T-cell (primary cell): Measurements from ENCODE around the gene SIL1. TPM values are rescaled to one million over a fixed set of nuclear protein-coding genes. Genes with fewer than 3 reads are reported as not detected.

Experiments used
- ATAC-seq, 4 experiments: fragments of 200-7000 bp in 3 of 4; fragments of 150-1000 bp in 1 of 4; cut with Tn5 transposase; replicated peaks in 1 of 4; 1 replicate in 3 of 4; 2 replicates in 1 of 4; pipeline ENCODE4 v1.10.0; 2021; ENCODE audit warnings: moderate library complexity in 3 of 4, mild to moderate bottlenecking in 2 of 4, moderate number of reproducible peaks in 1 of 4
- CTCF ChIA-PET, 2 donors: fragments of 300-600 bp; sonication (Branson Sonifier 250); formaldehyde crosslinking; loops; one replicate each; lab custom pipeline; 2022; ENCODE audit warnings: antibody characterized with exemption in 2 of 2; lab: Charles Lee
- POLR2A ChIA-PET, 2 donors: fragments of 300-600 bp; sonication (Branson Sonifier 250); formaldehyde crosslinking; loops; one replicate each; lab custom pipeline; 2022; ENCODE audit warnings: antibody characterized with exemption in 2 of 2; lab: Charles Lee
- DNase-seq, 35 experiments: peaks; one replicate each; pipeline versions ENCODE4 v3.0.0 to v3.0.0-alpha.2; 2013 to 2023
- H3K27ac ChIP-seq: one replicate; pipeline ENCODE4 v1.5.1; 2013; ENCODE audit warnings: low read length
- H3K27me3 ChIP-seq, 2 experiments: replicated peaks in 1 of 2; 1 replicate in 1 of 2; 2 replicates in 1 of 2; pipeline versions ENCODE4 v1.6.1 to v1.7.0; 2013; ENCODE audit warnings: low read length in 1 of 2, mixed read lengths in 1 of 2; ENCODE audit not compliant: control insufficient read depth in 2 of 2, insufficient read depth in 2 of 2; ENCODE audit errors: extremely low read depth in 1 of 2
- H3K36me3 ChIP-seq, 2 donors: 1 replicate in 1 of 2; 2 replicates in 1 of 2; pipeline versions ENCODE4 v1.6.1 to v1.7.0; 2013; ENCODE audit warnings: low read length in 1 of 2; ENCODE audit not compliant: control insufficient read depth in 2 of 2, insufficient read depth in 1 of 2; ENCODE audit errors: extremely low read depth in 1 of 2
- H3K4me1 ChIP-seq, 2 experiments: 1 replicate in 1 of 2; 2 replicates in 1 of 2; pipeline versions ENCODE4 v1.6.1 to v1.7.0; 2013; ENCODE audit warnings: low read length in 2 of 2, mixed read lengths in 1 of 2; ENCODE audit not compliant: insufficient read depth in 2 of 2, control insufficient read depth in 1 of 2; ENCODE audit errors: extremely low read depth in 1 of 2
- H3K4me3 ChIP-seq, 2 donors: 1 replicate in 1 of 2; 2 replicates in 1 of 2; pipeline versions ENCODE4 v1.5.1 to v1.7.0; 2013; ENCODE audit warnings: mild to moderate bottlenecking in 2 of 2, low read length in 1 of 2, moderate library complexity in 1 of 2; ENCODE audit not compliant: control insufficient read depth in 1 of 2; ENCODE audit errors: extremely low read depth in 1 of 2
- H3K9me3 ChIP-seq: 2 replicates; pipeline ENCODE4 v1.7.0; 2013
- H3K27ac Mint-ChIP-seq, 2 donors: one replicate each; pipeline ENCODE4 v1.8.0; 2020 to 2021; ENCODE audit warnings: mild to moderate bottlenecking in 2 of 2, mixed read lengths in 2 of 2
- H3K27me3 Mint-ChIP-seq, 2 donors: one replicate each; pipeline ENCODE4 v1.8.0; 2021 to 2022; ENCODE audit warnings: mixed read lengths in 2 of 2
- H3K36me3 Mint-ChIP-seq: one replicate; pipeline ENCODE4 v1.8.0; 2021; ENCODE audit warnings: mixed read lengths
- H3K4me1 Mint-ChIP-seq, 3 donors: one replicate each; pipeline ENCODE4 v1.8.0; 2020 to 2022; ENCODE audit warnings: mixed read lengths in 3 of 3, mild to moderate bottlenecking in 1 of 3
- H3K4me3 Mint-ChIP-seq, 3 donors: one replicate each; pipeline ENCODE4 v1.8.0; 2020 to 2022; ENCODE audit warnings: mild to moderate bottlenecking in 3 of 3, mixed read lengths in 3 of 3, moderate library complexity in 3 of 3
- H3K9me3 Mint-ChIP-seq, 3 donors: one replicate each; pipeline ENCODE4 v1.8.0; 2020 to 2022; ENCODE audit warnings: mixed read lengths in 3 of 3
- WGBS: methylation state at CpG from one replicate; pipeline ENCODE4 v1.1.5; 2013; ENCODE audit warnings: missing lambda C conversion rate; ENCODE audit not compliant: insufficient coverage; 5-methylcytosine and 5-hydroxymethylcytosine counted together
- total RNA-seq, 35 experiments: library from RNA in 6 of 35; stranded (reverse) in 6 of 35; fragments of 120-200 nt in 1 of 35; gene quantifications; one replicate each; pipeline versions ENCODE4 v1.2.1 to v1.2.4 and lab custom pipeline; 2013 to 2026

The SIL1 gene
- total RNA-seq, 5 donors from 2014 or later (not counting 1 experiment from before 2014, with no cell fraction given): 14.2 to 16.5 (median 15.8) TPM

DNA sequence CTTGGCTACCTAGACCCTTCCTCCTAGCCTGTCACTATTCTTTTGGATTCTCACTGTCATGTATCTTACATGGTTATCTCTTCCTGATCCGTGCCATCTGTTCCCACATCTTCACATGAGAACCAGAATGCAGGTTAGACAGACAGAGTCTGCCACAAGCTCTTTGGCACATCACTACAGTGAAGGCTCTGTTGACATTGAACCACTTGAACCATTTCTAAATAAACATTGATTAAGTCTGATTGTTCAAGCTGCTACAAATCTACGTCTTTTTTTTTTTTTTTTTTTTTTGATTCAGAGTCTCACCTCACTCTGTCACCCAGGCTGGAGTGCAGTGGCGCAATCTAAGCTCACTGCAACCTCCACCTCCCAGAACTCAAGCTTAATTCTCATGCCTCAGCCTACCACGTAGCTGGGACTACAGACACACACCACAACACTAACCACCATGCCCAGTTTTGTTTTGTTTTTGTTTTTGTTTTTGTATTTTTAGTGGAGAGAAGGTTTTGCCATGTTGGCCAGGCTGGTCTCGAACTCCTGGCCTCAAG lies 237.9 kb downstream of the SIL1 start:
- no peak overlapping the region for H3K27ac ChIP-seq
- no peaks in the 10 kb centered on the region for H3K4me1 Mint-ChIP-seq
- H3K9me3 ChIP-seq: no peaks in the 10 kb centered on the region
- H3K27me3 Mint-ChIP-seq: no peaks in the 10 kb centered on the region
- H3K9me3 Mint-ChIP-seq: no peaks in the 10 kb centered on the region
- CTCF ChIA-PET: no interaction called here
- no peaks in the 10 kb centered on the region for H3K4me1 ChIP-seq
- WGBS: 75% methylated on average over 2 of the region's 5 CpGs
- ATAC-seq (no peak), DNase-seq (no peak)
- H3K27ac Mint-ChIP-seq: no peak overlapping the region
- H3K4me3 Mint-ChIP-seq: no peak overlapping the region
- POLR2A ChIA-PET: no interaction called here
- no peak overlapping the region for H3K4me3 ChIP-seq
- no peaks in the 10 kb centered on the region for H3K27me3 ChIP-seq
- H3K36me3 Mint-ChIP-seq: peaks cover 4% of the 10 kb centered on the region
- peaks cover 0 to 6% of the 10 kb centered on the region in 2 donors for H3K36me3 ChIP-seq

DNA sequence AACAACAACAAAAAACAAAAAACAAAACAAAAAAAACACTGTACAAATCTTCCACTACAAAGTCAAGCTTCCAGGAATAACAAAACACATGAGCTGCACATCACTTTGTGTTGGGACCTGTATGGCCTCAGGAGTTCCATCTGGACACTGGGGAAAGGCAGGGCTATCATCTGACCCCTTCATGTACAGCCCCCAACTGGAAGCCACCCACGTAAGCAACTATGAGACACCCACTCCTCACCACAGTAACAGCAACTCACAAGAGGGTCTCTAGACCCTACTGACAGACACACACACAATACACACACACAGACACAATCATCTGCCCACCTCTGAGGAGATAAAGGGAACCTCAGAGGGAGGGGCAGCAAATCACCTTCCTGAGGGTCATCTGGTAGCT lies 241.4 kb downstream of the SIL1 start:
- Mint-ChIP-seq H3K4me1 (peaks cover 16 to 23% (median 20%) of the 10 kb centered on the region in 3 donors), H3K4me3 (no peak overlapping the region), H3K36me3 (peaks cover 6% of the 10 kb centered on the region), H3K9me3 (no peaks in the 10 kb centered on the region), H3K27ac (no peak overlapping the region), H3K27me3 (no peaks in the 10 kb centered on the region)
- Histone ChIP-seq H3K9me3 (no peaks in the 10 kb centered on the region), H3K4me3 (no peak overlapping the region), H3K36me3 (peaks cover 0 to 6% of the 10 kb centered on the region in 2 donors), H3K4me1 (peaks cover 4 to 18% of the 10 kb centered on the region in 2 experiments), H3K27me3 (no peaks in the 10 kb centered on the region), H3K27ac (no peak overlapping the region)
- DNase-seq (no peak), ATAC-seq (no peak)
- no CpG with 5 or more reads among the region's 1 CpG for WGBS
- ChIA-PET CTCF (no interaction called here), POLR2A (interaction anchor here in 1 of 2 donors (0.7 kb wide), 1 partner anchor 534 kb away, joined by 10 read pairs; no protein-coding TSS in a partner anchor)

DNA sequence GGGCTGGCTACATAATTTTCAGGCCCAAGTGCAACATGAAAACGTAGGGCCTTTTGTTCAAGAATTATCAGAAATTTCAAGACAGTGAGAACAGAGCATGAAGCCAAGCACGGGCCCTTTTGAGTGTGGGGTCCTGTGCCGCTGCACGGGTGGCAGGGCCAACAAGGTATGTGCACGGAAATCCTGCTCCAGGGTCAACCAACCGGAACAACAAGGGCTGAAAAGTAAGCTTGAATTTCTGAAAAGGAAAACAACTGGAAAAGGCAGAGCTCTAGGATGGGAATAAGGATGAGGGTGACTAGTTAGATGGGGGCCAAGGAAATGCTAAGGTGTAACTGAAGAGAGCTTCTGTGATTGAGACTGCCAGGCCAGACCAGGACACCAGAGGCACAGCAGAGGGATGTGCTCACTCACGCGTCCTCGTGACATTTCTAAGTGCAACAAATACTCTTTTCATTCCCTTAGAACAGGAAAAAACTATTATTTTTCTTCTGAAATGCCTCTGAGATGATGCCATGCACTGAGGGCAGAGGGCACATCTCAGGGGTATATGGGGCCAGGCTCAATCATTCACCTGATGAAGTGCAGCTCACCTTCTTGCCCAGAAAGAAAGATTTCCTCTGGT lies 242.4 kb downstream of the SIL1 start:
- no peak overlapping the region for H3K27ac Mint-ChIP-seq
- H3K27ac ChIP-seq: no peak overlapping the region
- POLR2A ChIA-PET: no interaction called here
- ATAC-seq (no peak), DNase-seq (no peak)
- H3K4me1 Mint-ChIP-seq: peaks cover 16 to 23% (median 20%) of the 10 kb centered on the region in 3 donors
- peaks cover 10% of the 10 kb centered on the region for H3K36me3 Mint-ChIP-seq
- 95% methylated on average over 9 of the region's 9 CpGs for WGBS
- peaks cover 4 to 18% of the 10 kb centered on the region in 2 experiments for H3K4me1 ChIP-seq
- H3K27me3 Mint-ChIP-seq: no peaks in the 10 kb centered on the region
- H3K27me3 ChIP-seq: no peaks in the 10 kb centered on the region
- CTCF ChIA-PET: no interaction called here
- H3K36me3 ChIP-seq: peaks cover 0 to 6% of the 10 kb centered on the region in 2 donors
- no peaks in the 10 kb centered on the region for H3K9me3 ChIP-seq
- H3K4me3 ChIP-seq: no peak overlapping the region
- no peak overlapping the region for H3K4me3 Mint-ChIP-seq
- H3K9me3 Mint-ChIP-seq: no peaks in the 10 kb centered on the region

DNA sequence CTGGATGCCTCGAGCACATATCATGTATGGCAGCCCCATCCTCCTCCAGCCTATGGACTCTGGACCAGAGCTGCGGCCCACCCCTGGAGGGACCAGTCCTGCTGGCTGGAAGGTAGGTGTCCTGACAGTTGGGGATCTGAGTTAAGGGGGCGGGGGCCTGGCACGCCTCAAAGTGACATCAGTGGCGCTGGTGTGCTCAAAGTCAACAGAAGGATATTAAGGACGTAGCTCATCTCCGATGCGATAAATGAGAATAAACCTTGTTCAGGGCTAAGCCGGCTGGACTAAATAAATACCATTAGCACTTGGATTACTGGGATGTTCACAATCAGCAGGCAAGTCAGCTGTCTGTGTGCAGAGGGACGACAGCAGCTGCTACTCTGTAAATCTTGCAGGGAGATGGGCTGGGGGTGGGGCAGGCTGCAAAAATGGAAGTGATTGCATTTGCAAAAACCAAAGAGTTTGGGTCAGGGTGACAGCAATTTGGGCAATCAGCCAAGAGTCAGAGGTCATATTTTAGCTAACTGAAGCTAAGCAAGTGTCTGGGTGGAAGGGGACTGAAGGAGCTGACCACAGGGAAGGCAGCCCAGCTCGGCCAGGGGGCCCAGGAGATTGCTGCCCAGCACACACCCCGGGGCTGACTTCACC lies 243.0 kb downstream of the SIL1 start:
- H3K36me3 Mint-ChIP-seq: peaks cover 11% of the 10 kb centered on the region
- CTCF ChIA-PET: no interaction called here
- 85% methylated on average over 9 of the region's 12 CpGs for WGBS
- Histone ChIP-seq H3K4me3 (no peak overlapping the region), H3K27me3 (no peaks in the 10 kb centered on the region), H3K27ac (no peak overlapping the region), H3K36me3 (peaks cover 0 to 6% of the 10 kb centered on the region in 2 donors), H3K4me1 (peaks cover 4 to 18% of the 10 kb centered on the region in 2 experiments), H3K9me3 (no peaks in the 10 kb centered on the region)
- peaks cover 16 to 23% (median 20%) of the 10 kb centered on the region in 3 donors for H3K4me1 Mint-ChIP-seq
- no peaks in the 10 kb centered on the region for H3K27me3 Mint-ChIP-seq
- no peak for DNase-seq
- no peak overlapping the region for H3K4me3 Mint-ChIP-seq
- no peak for ATAC-seq
- H3K27ac Mint-ChIP-seq: no peak overlapping the region
- no peaks in the 10 kb centered on the region for H3K9me3 Mint-ChIP-seq
- POLR2A ChIA-PET: interaction anchor here in 1 of 2 donors (0.7 kb wide), 1 partner anchor 13 kb away, joined by 3 read pairs; no protein-coding TSS in a partner anchor

DNA sequence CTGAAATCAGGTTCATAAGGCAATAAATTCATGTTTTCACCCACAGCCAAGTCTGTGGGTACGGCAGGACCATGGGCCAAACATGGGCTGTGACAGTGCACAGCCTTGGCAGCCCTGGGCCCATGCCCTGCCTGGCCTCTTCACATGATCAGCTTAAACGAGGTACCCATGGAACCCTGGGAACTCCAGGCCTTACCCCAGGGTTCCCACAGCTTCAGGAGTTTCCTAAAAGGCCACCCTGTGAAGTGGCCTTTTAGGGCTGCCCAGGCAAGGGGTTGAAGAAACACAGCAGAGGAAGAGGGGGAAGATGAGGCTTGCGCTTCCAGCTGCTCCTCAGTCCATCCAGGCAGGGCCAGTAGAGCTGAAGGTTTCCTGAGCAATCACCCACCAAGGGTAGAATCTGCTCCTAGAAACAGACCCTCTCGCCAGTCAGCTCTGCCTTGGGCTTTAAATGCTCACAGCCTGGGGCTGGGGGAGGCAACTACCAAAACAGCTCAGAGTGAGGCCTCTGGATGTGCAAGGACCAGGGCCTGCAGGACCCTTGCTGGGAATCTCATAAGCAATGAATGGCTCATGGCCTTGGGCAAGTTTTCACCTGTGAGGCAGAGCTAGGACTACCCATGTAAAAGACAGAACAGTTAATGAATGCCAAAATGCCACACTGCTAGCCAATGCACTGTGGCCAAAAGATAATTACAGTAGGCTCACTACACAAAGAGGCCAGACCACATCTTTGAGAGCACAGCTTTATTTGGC lies 243.7 kb downstream of the SIL1 start:
- H3K4me3 ChIP-seq: no peak overlapping the region
- ChIA-PET POLR2A (interaction anchor here in 1 of 2 donors (0.7 kb wide), 1 partner anchor 12 kb away, joined by 3 read pairs; no protein-coding TSS in a partner anchor), CTCF (no interaction called here)
- no peaks in the 10 kb centered on the region for H3K27me3 Mint-ChIP-seq
- ATAC-seq (no peak), DNase-seq (no peak)
- no peaks in the 10 kb centered on the region for H3K9me3 ChIP-seq
- no peaks in the 10 kb centered on the region for H3K27me3 ChIP-seq
- H3K27ac ChIP-seq: no peak overlapping the region
- no peak overlapping the region for H3K4me3 Mint-ChIP-seq
- H3K9me3 Mint-ChIP-seq: no peaks in the 10 kb centered on the region
- peaks cover 16 to 23% (median 20%) of the 10 kb centered on the region in 3 donors for H3K4me1 Mint-ChIP-seq
- H3K4me1 ChIP-seq: peaks cover 4 to 18% of the 10 kb centered on the region in 2 experiments
- peaks cover 0 to 4% of the 10 kb centered on the region in 2 donors for H3K36me3 ChIP-seq
- no peak overlapping the region for H3K27ac Mint-ChIP-seq
- WGBS: 89% methylated on average over 4 of the region's 4 CpGs
- H3K36me3 Mint-ChIP-seq: peaks cover 15% of the 10 kb centered on the region
